ENCODE data around the gene RSBN1. TPM values are rescaled to one million over a fixed set of nuclear protein-coding genes. Genes with fewer than 3 reads are reported as not detected.

RSBN1 gene
- total and polyA plus RNA-seq, 9 of the 15 experiments (the other 6 are each of a cell fraction or from before 2014, with no cell fraction given) = 4.5 to 24.3 (median 13.0) TPM

DNA sequence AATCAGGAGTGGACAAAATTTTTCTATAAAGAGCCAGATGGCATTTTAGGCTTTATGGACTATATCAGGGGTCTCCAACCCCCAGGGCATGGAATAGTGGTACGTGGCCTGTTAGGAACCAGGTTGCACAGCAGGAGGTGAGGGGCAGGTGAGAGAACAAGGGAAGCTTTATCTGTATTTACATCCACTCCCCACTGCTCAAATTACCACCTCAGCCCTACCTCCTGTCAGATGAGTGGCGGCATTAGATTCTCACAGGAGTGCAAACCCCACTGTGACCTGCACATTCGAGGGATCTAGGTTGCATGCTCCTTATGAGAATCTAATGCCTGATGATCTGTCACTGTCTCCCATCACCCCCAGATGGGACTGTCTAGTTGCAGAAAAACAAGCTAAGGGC is 66.9 kb downstream of the RSBN1 start:
- WGBS (ENCODE audit: insufficient coverage, low coverage, missing lambda C conversion rate) = 45% methylated on average over 3 of the region's 3 CpGs
- H2AFZ ChIP-seq (ENCODE audit: low read depth, low read length) = no peak overlapping the region
- H3K79me2 ChIP-seq (ENCODE audit: control insufficient read depth, insufficient read depth, low read length) = 0 out of 3 replicates have a peak, but pooled peaks cover 1% of the 10 kb centered on the region
- ATAC-seq (peak; percentile 41), DNase-seq (ENCODE audit: extremely low read depth in 1 of 4, low spot score in 3 of 4) (no peak), FAIRE-seq (no peak)
- no peak overlapping the region for H3K27ac ChIP-seq (ENCODE audit: extremely low read depth, low read depth, low read length)
- POLR2A ChIA-PET = no interaction called here
- in situ Hi-C loops (cut with MboI) = no loop called here
- no peaks in the 10 kb centered on the region for H3K9me1 ChIP-seq (ENCODE audit: control insufficient read depth, insufficient read depth, low read length)
- no peaks in the 10 kb centered on the region for H3K27me3 ChIP-seq (ENCODE audit: control insufficient read depth in 2 of 2, insufficient read depth in 2 of 2, low read length in 2 of 2)
- H3K36me3 ChIP-seq (ENCODE audit: control insufficient read depth, insufficient read depth, low read length) = peaks cover 37% of the 10 kb centered on the region
- no peaks in the 10 kb centered on the region for H4K20me1 ChIP-seq (replicated peaks; ENCODE audit: control insufficient read depth, insufficient read depth, low read length)
- CTCF ChIA-PET (ENCODE audit: low intra/inter-chr PET ratio) = no interaction called here
- no TSS peak for BruUV-seq (replicated peaks)
- no peak overlapping the region for H3K4me3 ChIP-seq
- H3K4me2 ChIP-seq (ENCODE audit: insufficient read depth, low read length) = no peak overlapping the region
- TF ChIP-seq FIP1L1 (IDR thresholded peaks at IDR 0.05; ENCODE audit: low read depth, low read length, poor library complexity, severe bottlenecking) = no peak
- TF ChIP-seq, protein P1, sequence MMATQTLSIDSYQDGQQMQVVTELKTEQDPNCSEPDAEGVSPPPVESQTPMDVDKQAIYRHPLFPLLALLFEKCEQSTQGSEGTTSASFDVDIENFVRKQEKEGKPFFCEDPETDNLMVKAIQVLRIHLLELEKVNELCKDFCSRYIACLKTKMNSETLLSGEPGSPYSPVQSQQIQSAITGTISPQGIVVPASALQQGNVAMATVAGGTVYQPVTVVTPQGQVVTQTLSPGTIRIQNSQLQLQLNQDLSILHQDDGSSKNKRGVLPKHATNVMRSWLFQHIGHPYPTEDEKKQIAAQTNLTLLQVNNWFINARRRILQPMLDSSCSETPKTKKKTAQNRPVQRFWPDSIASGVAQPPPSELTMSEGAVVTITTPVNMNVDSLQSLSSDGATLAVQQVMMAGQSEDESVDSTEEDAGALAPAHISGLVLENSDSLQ (IDR thresholded peaks at IDR 0.05) = 0 out of 2 replicates have a peak, but pooled peaks have one; percentile 16
- TF ChIP-seq, protein P2, sequence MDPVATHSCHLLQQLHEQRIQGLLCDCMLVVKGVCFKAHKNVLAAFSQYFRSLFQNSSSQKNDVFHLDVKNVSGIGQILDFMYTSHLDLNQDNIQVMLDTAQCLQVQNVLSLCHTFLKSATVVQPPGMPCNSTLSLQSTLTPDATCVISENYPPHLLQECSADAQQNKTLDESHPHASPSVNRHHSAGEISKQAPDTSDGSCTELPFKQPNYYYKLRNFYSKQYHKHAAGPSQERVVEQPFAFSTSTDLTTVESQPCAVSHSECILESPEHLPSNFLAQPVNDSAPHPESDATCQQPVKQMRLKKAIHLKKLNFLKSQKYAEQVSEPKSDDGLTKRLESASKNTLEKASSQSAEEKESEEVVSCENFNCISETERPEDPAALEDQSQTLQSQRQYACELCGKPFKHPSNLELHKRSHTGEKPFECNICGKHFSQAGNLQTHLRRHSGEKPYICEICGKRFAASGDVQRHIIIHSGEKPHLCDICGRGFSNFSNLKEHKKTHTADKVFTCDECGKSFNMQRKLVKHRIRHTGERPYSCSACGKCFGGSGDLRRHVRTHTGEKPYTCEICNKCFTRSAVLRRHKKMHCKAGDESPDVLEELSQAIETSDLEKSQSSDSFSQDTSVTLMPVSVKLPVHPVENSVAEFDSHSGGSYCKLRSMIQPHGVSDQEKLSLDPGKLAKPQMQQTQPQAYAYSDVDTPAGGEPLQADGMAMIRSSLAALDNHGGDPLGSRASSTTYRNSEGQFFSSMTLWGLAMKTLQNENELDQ (CRISPR knock-in tag; IDR thresholded peaks at IDR 0.05; ENCODE audit: borderline replicate concordance) = no peak
- TF ChIP-seq GTF2F1 (IDR thresholded peaks at IDR 0.05; ENCODE audit: low read depth, low read length) = no peak
- TF ChIP-seq ZFP1 (CRISPR knock-in tag; IDR thresholded peaks at IDR 0.05) = no peak
- TF ChIP-seq, protein P3, sequence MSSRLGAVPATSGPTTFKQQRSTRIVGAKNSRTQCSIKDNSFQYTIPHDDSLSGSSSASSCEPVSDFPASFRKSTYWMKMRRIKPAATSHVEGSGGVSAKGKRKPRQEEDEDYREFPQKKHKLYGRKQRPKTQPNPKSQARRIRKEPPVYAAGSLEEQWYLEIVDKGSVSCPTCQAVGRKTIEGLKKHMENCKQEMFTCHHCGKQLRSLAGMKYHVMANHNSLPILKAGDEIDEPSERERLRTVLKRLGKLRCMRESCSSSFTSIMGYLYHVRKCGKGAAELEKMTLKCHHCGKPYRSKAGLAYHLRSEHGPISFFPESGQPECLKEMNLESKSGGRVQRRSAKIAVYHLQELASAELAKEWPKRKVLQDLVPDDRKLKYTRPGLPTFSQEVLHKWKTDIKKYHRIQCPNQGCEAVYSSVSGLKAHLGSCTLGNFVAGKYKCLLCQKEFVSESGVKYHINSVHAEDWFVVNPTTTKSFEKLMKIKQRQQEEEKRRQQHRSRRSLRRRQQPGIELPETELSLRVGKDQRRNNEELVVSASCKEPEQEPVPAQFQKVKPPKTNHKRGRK (tag; IDR thresholded peaks at IDR 0.05) = no peak
- TF ChIP-seq FOXA1 (IDR thresholded peaks at IDR 0.05; ENCODE audit: borderline replicate concordance) = no peak
- H3K9ac ChIP-seq (ENCODE audit: insufficient read depth in 1 of 2, low read depth in 2 of 2, low read length in 2 of 2) = no peak overlapping the region
- H3K9me3 ChIP-seq (replicated peaks; ENCODE audit: control insufficient read depth, insufficient read depth, low read depth, low read length) = no peaks in the 10 kb centered on the region
- intact Hi-C loops (cut with micrococcal nuclease) = no loop called here
- H3K4me1 ChIP-seq (replicated peaks in 1 of 2; ENCODE audit: control insufficient read depth in 2 of 2, insufficient read depth in 2 of 2, low read length in 2 of 2) = peaks cover 0 to under 1% of the 10 kb centered on the region in 2 experiments; a peak in 1 of 5 replicates
